ENCODE results near the gene ATP2C1.
"Not testable (repeated sequence)": the region's sequence is repeated elsewhere in the genome, so short reads cannot be mapped to it uniquely, and the experiment has no call there.

The ATP2C1 gene

GRCh38 chr3:130934442-130935089 lies 40.7 kb downstream of the ATP2C1 start:
- no peak for DNase-seq (ENCODE audit: low read depth)

- no peak for DNase-seq (ENCODE audit: low read depth)
Measured at GRCh38 chr3:130935761-130936492, 42.0 kb downstream of the ATP2C1 start.

- no peak for DNase-seq (ENCODE audit: low read depth)
Measured at GRCh38 chr3:130939753-130940152, 45.9 kb downstream of the ATP2C1 start.

GRCh38 chr3:130941793-130942192 lies 47.9 kb downstream of the ATP2C1 start:
- no peak for DNase-seq (ENCODE audit: low read depth)

- no peak for DNase-seq (ENCODE audit: low read depth)
Measured at GRCh38 chr3:130946882-130947281, 53.0 kb downstream of the ATP2C1 start.

- DNase-seq (ENCODE audit: low read depth): no peak
Measured at GRCh38 chr3:130948001-130948773, 54.3 kb downstream of the ATP2C1 start.

- DNase-seq (ENCODE audit: low read depth): no peak
Measured at GRCh38 chr3:130948929-130949328, 55.0 kb downstream of the ATP2C1 start.

- no peak for DNase-seq (ENCODE audit: low read depth)
Measured at GRCh38 chr3:130950124-130950523, 56.2 kb downstream of the ATP2C1 start.

- DNase-seq (ENCODE audit: low read depth): no peak
Measured at GRCh38 chr3:130950641-130951040, 56.8 kb downstream of the ATP2C1 start.

GRCh38 chr3:130955481-130955880 lies 61.6 kb downstream of the ATP2C1 start:
- DNase-seq (ENCODE audit: low read depth): no peak

GRCh38 chr3:130956281-130956680 lies 62.4 kb downstream of the ATP2C1 start:
- no peak for DNase-seq (ENCODE audit: low read depth)

GRCh38 chr3:130956721-130957120 lies 62.8 kb downstream of the ATP2C1 start:
- DNase-seq (ENCODE audit: low read depth): no peak

- no peak for DNase-seq (ENCODE audit: low read depth)
Measured at GRCh38 chr3:130960139-130960795, 66.4 kb downstream of the ATP2C1 start.

GRCh38 chr3:130961458-130961857 lies 67.6 kb downstream of the ATP2C1 start:
- DNase-seq (ENCODE audit: low read depth): no peak

- DNase-seq (ENCODE audit: low read depth): no peak
Measured at GRCh38 chr3:130963444-130963843, 69.6 kb downstream of the ATP2C1 start.

GRCh38 chr3:130963878-130964277 lies 70.0 kb downstream of the ATP2C1 start:
- DNase-seq (ENCODE audit: low read depth): no peak

GRCh38 chr3:130967281-130967680 lies 73.4 kb downstream of the ATP2C1 start:
- DNase-seq (ENCODE audit: low read depth): no peak

GRCh38 chr3:130968221-130968620 lies 74.3 kb downstream of the ATP2C1 start:
- no peak for DNase-seq (ENCODE audit: low read depth)

GRCh38 chr3:130969621-130970020 lies 75.7 kb downstream of the ATP2C1 start:
- no peak for DNase-seq (ENCODE audit: low read depth)

- DNase-seq (ENCODE audit: low read depth): no peak
Measured at GRCh38 chr3:130971208-130971607, 77.3 kb downstream of the ATP2C1 start.

GRCh38 chr3:130972592-130972991 lies 78.7 kb downstream of the ATP2C1 start:
- not testable (repeated sequence) for DNase-seq (ENCODE audit: low read depth)

GRCh38 chr3:130973406-130973805 lies 79.5 kb downstream of the ATP2C1 start:
- DNase-seq (ENCODE audit: low read depth): no peak

All from T follicular helper cell (primary cell).